H1 (cell line): ENCODE data around the gene ESRP2. TPM values are rescaled to one million over a fixed set of nuclear protein-coding genes. Genes with fewer than 3 reads are reported as not detected.

Source experiments
- CTBP2 ChIP-seq: IDR thresholded peaks from 2 replicates; pipeline ENCODE4 v1.7.0; 2011; ENCODE audit warnings: borderline replicate concordance, mild to moderate bottlenecking, moderate library complexity, mixed read lengths, low read length; ENCODE audit not compliant: insufficient read depth, insufficient read length
- KDM5A ChIP-seq: fragments of 200-600 bp; IDR thresholded peaks from 2 replicates; pipeline ENCODE4 v1.7.1; 2012; ENCODE audit warnings: mild to moderate bottlenecking, low read length, inconsistent platforms, mixed read lengths
- polyA plus RNA-seq, 7 experiments: library from polyadenylated mRNA; depleted of rRNA in 3 of 7; stranded (reverse) in 5 of 7; unstranded in 2 of 7; fragments of >200 nt in 5 of 7; fragments of 200-250 nt in 2 of 7; gene quantifications; 1 replicate in 5 of 7; 2 replicates in 1 of 7; 4 replicates in 1 of 7; pipeline versions ENCODE4 v1.2.1 to v1.2.3, GENCODE V29; 2011 to 2013; ENCODE audit warnings: missing spikeins in 2 of 7, mixed read lengths in 2 of 7
- total RNA-seq: library from RNA; stranded (reverse); fragmentation: NEBNext Ultra II Directional; extraction: Animal tissue kit (Norgen Biotek cat#: 25700); gene quantifications from 2 replicates; pipeline ENCODE4 v1.2.1, GENCODE V29; 2021
- TF ChIP-seq, protein P1 (sequence below): IDR thresholded peaks from 2 replicates; pipeline ENCODE4 v1.6.1; 2011; ENCODE audit warnings: low read length, improper control_type of control experiment

The ESRP2 gene
- total and polyA plus RNA-seq, 2 of the 8 experiments (the other 6 are each of a cell fraction or from before 2014, with no cell fraction given) = 35.1 to 45.8 TPM

DNA sequence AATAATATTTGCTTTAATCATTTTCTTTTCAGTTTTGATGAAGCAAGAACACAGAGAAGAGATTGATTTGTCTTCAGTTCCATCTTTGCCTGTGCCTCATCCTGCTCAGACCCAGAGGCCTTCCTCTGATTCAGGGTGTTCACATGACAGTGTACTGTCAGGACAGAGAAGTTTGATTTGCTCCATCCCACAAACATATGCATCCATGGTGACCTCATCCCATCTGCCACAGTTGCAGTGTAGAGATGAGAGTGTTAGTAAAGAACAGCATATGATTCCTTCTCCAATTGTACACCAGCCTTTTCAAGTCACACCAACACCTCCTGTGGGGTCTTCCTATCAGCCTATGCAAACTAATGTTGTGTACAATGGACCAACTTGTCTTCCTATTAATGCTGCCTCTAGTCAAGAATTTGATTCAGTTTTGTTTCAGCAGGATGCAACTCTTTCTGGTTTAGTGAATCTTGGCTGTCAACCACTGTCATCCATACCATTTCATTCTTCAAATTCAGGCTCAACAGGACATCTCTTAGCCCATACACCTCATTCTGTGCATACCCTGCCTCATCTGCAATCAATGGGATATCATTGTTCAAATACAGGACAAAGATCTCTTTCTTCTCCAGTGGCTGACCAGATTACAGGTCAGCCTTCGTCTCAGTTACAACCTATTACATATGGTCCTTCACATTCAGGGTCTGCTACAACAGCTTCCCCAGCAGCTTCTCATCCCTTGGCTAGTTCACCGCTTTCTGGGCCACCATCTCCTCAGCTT lies 45.0 kb downstream of the ESRP2 start (continued):
- TF ChIP-seq, protein P1, sequence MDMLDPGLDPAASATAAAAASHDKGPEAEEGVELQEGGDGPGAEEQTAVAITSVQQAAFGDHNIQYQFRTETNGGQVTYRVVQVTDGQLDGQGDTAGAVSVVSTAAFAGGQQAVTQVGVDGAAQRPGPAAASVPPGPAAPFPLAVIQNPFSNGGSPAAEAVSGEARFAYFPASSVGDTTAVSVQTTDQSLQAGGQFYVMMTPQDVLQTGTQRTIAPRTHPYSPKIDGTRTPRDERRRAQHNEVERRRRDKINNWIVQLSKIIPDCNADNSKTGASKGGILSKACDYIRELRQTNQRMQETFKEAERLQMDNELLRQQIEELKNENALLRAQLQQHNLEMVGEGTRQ = no peak
- no peak for TF ChIP-seq CTBP2
- TF ChIP-seq KDM5A = no peak
- TF ChIP-seq, all 59 proteins: peak for 0
